Common myeloid progenitor, CD34-positive (primary cell): Measurements from ENCODE around the gene ROCK2.

Experiments used
- CTCF ChIA-PET: fragments of 350-600 bp; sonication (Branson Sonifier 250); formaldehyde crosslinking; loops from one replicate; lab custom pipeline; 2021; ENCODE audit warnings: antibody characterized with exemption; lab: Charles Lee
- POLR2A ChIA-PET: fragments of 350-600 bp; sonication (Branson Sonifier 250); formaldehyde crosslinking; loops from one replicate; lab custom pipeline; 2021; ENCODE audit warnings: antibody characterized with exemption; lab: Charles Lee
- DNase-seq, 3 donors: peaks; one replicate each; pipeline versions ENCODE4 v3.0.0 to v3.0.0-alpha.2; 2013
- H3K27ac ChIP-seq, 2 experiments: 1 replicate in 1 of 2; 2 replicates in 1 of 2; pipeline ENCODE4 v1.7.0; 2013; ENCODE audit warnings: inconsistent platforms in 2 of 2, low read length in 2 of 2, mild to moderate bottlenecking in 2 of 2, low read depth in 1 of 2, moderate library complexity in 1 of 2; ENCODE audit not compliant: severe bottlenecking in 2 of 2, insufficient read depth in 1 of 2, poor library complexity in 1 of 2
- H3K27me3 ChIP-seq, 5 experiments: replicated peaks in 2 of 5; 1 replicate in 3 of 5; 2 replicates in 2 of 5; pipeline versions ENCODE4 v1.6.1 to v1.7.0; 2013; ENCODE audit warnings: low read length in 4 of 5, mild to moderate bottlenecking in 2 of 5, moderate library complexity in 2 of 5, inconsistent platforms in 1 of 5; ENCODE audit not compliant: insufficient read depth in 5 of 5, control insufficient read depth in 4 of 5
- H3K36me3 ChIP-seq, 4 experiments: 1 replicate in 2 of 4; 2 replicates in 2 of 4; pipeline versions ENCODE4 v1.6.1 to v1.7.0; 2013; ENCODE audit warnings: low read length in 3 of 4, control low read depth in 1 of 4, mild to moderate bottlenecking in 1 of 4; ENCODE audit not compliant: control insufficient read depth in 4 of 4, insufficient read depth in 4 of 4
- H3K4me1 ChIP-seq, 4 experiments: 1 replicate in 3 of 4; 2 replicates in 1 of 4; pipeline versions ENCODE4 v1.6.1 to v1.7.1; 2013; ENCODE audit warnings: low read length in 3 of 4, mild to moderate bottlenecking in 3 of 4, control low read depth in 1 of 4, inconsistent platforms in 1 of 4, moderate library complexity in 1 of 4; ENCODE audit not compliant: control insufficient read depth in 4 of 4, insufficient read depth in 4 of 4; ENCODE audit errors: control extremely low read depth in 1 of 4
- H3K4me3 ChIP-seq, 7 experiments: 1 replicate in 4 of 7; 2 replicates in 3 of 7; pipeline versions ENCODE4 v1.5.1 to v1.7.0; 2013; ENCODE audit warnings: mild to moderate bottlenecking in 7 of 7, low read length in 6 of 7, moderate library complexity in 6 of 7, inconsistent platforms in 2 of 7, low read depth in 2 of 7, control low read depth in 1 of 7; ENCODE audit not compliant: insufficient read depth in 4 of 7, control insufficient read depth in 1 of 7; ENCODE audit errors: extremely low read depth in 1 of 7
- H3K9me3 ChIP-seq, 5 experiments: 1 replicate in 4 of 5; 2 replicates in 1 of 5; pipeline versions ENCODE4 v1.6.1 to v1.7.1; 2013; ENCODE audit warnings: low read length in 4 of 5, mild to moderate bottlenecking in 2 of 5, inconsistent platforms in 1 of 5, low read depth in 1 of 5, moderate library complexity in 1 of 5; ENCODE audit not compliant: control insufficient read depth in 4 of 5, insufficient read depth in 2 of 5; ENCODE audit errors: control extremely low read depth in 1 of 5
- WGBS: methylation state at CpG from one replicate; pipeline ENCODE4 v1.1.5; 2013; ENCODE audit not compliant: insufficient coverage; 5-methylcytosine and 5-hydroxymethylcytosine counted together

Gene ROCK2

DNA sequence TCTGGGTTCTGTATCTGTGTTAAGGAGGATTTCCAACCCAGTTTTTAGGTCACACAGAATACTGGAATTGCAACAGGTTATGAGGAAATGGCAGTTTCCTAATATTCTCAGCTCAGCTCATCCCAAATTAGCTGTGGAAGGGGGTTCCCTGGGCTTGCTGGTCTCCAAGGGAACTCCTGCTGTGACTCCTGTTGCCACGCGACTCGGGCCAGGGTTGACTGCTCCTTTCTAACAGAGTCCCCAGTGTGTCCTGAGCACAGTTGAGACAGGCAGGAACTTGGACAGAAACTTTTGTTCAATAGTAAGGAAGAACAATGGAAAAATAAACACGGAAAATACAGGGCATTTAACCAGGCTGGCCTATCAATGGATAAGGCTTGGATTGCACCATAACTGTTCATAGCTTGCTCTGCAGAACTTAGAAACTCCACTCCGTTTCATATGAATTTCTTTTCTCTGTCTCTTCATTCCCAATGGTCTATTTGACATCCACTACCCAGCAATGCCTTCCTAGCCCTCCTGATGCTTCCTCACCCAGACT is 3.8 kb upstream of the ROCK2 start:
- Histone ChIP-seq H3K27ac (no peak overlapping the region), H3K4me3 (no peak overlapping the region), H3K9me3 (no peaks in the 10 kb centered on the region), H3K36me3 (no peaks in the 10 kb centered on the region), H3K27me3 (no peaks in the 10 kb centered on the region), H3K4me1 (peaks cover 2 to 12% (median 7%) of the 10 kb centered on the region in 4 experiments)
- 98% methylated on average over 5 of the region's 5 CpGs for WGBS
- ChIA-PET CTCF (no interaction called here), POLR2A (no interaction called here)
- no peak for DNase-seq

DNA sequence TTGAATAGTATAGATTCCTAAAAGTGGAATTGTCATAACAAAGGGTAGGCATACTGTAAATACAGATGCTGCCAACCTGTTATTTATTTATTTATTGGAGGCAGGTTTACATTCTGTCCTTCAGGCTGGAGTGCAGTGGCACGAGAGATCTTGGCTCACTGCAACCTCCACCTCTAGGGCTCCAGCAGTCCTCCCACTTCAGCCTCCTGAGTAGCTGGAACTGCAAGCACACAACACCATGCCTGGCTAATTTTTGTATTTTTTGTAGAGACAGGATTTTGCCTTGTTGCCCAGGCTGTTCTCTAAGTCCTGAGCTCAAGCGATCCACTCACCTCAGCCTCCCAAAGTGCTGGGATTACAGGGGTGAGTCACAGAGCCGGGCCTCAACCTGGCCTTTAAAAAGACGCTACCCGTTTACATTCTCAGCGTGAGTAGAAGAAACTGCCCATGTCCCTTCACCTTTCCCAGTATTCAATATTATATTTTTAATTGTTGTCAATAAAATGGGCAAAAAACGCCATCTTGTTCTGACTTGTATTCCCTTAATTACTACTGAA is 3.0 kb upstream of the ROCK2 start:
- POLR2A ChIA-PET, result no interaction called here
- CTCF ChIA-PET, result no interaction called here
- Histone ChIP-seq H3K4me3 (no peak overlapping the region), H3K9me3 (no peaks in the 10 kb centered on the region), H3K4me1 (peaks cover 10 to 20% (median 15%) of the 10 kb centered on the region in 4 experiments), H3K36me3 (no peaks in the 10 kb centered on the region), H3K27ac (no peak overlapping the region), H3K27me3 (no peaks in the 10 kb centered on the region)
- no peak for DNase-seq
- WGBS, result 100% methylated on average over 2 of the region's 7 CpGs

GRCh38 chr2:11346023-11346482 is 1.6 kb upstream of the ROCK2 start:
- ChIA-PET POLR2A (no interaction called here), CTCF (interaction anchor here (1.0 to 2.3 kb wide), 3 partner anchors 10 to 65 kb away, joined by 4 to 5 read pairs (median 4); no protein-coding TSS in a partner anchor)
- no peak overlapping the region for H3K4me3 ChIP-seq
- H3K4me1 ChIP-seq, result peaks cover 11 to 28% (median 21%) of the 10 kb centered on the region in 4 experiments
- DNase-seq, result no peak
- H3K27me3 ChIP-seq, result no peaks in the 10 kb centered on the region
- no peak overlapping the region for H3K27ac ChIP-seq
- no peaks in the 10 kb centered on the region for H3K36me3 ChIP-seq
- 100% methylated on average over 2 of the region's 4 CpGs for WGBS
- H3K9me3 ChIP-seq, result no peaks in the 10 kb centered on the region

GRCh38 chr2:11344956-11345677 is 681 bp upstream of the ROCK2 start:
- Histone ChIP-seq H3K27me3 (no peaks in the 10 kb centered on the region), H3K4me3 (peak overlapping the region; percentile 76 to 98 (median 90)), H3K4me1 (peaks cover 11 to 28% (median 21%) of the 10 kb centered on the region in 4 experiments), H3K36me3 (no peaks in the 10 kb centered on the region), H3K27ac (peak overlapping the region; percentile 82 to 93), H3K9me3 (no peaks in the 10 kb centered on the region)
- peak; percentile 58 to 81 (median 76) for DNase-seq
- 2% methylated on average over 43 of the region's 58 CpGs for WGBS
- CTCF ChIA-PET, result interaction anchor here (1.0 to 2.3 kb wide), 5 partner anchors 11 to 119 kb away, joined by 3 to 6 read pairs (median 4); no protein-coding TSS in a partner anchor
- POLR2A ChIA-PET, result interaction anchor here (1.0 to 1.3 kb wide), 2 partner anchors 19 to 45 kb away, joined by 3 read pairs; no protein-coding TSS in a partner anchor

- WGBS, result under 1% methylated on average over 31 of the region's 55 CpGs
- peak overlapping the region; percentile 76 to 98 (median 90) for H3K4me3 ChIP-seq
- CTCF ChIA-PET, result interaction anchor here (1.3 to 1.9 kb wide), 2 partner anchors 114 to 120 kb away, joined by 3 to 6 read pairs; no protein-coding TSS in a partner anchor
- H3K27me3 ChIP-seq, result no peaks in the 10 kb centered on the region
- H3K27ac ChIP-seq, result peak overlapping the region in 1 of 2 experiments; percentile 80
- no peaks in the 10 kb centered on the region for H3K9me3 ChIP-seq
- peaks cover 11 to 28% (median 21%) of the 10 kb centered on the region in 4 experiments for H3K4me1 ChIP-seq
- DNase-seq, result peak in 2 of 3 donors; percentile 40 to 67
- H3K36me3 ChIP-seq, result no peaks in the 10 kb centered on the region
- POLR2A ChIA-PET, result interaction anchor here (0.9 to 1.3 kb wide), 2 partner anchors 9 to 46 kb away, joined by 3 read pairs; no protein-coding TSS in a partner anchor
Observed at GRCh38 chr2:11343650-11344341, 640 bp downstream of the ROCK2 start.

DNA sequence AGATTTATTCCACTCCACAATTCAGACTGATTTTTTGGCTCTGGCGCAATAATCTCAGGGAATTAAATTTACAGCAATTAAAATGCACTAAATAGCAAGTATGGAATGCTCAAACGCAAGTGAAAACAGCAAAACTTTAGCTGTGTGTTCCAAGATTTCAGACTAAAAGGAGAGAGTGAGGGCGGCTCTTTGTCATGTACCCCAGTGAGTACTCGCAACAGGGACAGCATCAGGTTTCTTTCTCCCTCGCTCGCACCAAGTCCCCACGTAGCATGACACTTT is 1.1 kb downstream of the ROCK2 start:
- no peaks in the 10 kb centered on the region for H3K9me3 ChIP-seq
- H3K27me3 ChIP-seq, result no peaks in the 10 kb centered on the region
- no peaks in the 10 kb centered on the region for H3K36me3 ChIP-seq
- peak overlapping the region; percentile 76 to 98 (median 90) for H3K4me3 ChIP-seq
- peak overlapping the region in 1 of 2 experiments; percentile 80 for H3K27ac ChIP-seq
- peaks cover 11 to 28% (median 21%) of the 10 kb centered on the region in 4 experiments for H3K4me1 ChIP-seq
- CTCF ChIA-PET, result no interaction called here
- 0% methylated on average over 3 of the region's 7 CpGs for WGBS
- POLR2A ChIA-PET, result no interaction called here
- DNase-seq, result peak in 1 of 3 donors; percentile 48
